HepG2 (cell line): ENCODE measurements around the gene PSMC3IP. TPM values are rescaled to one million over a fixed set of nuclear protein-coding genes. Genes with fewer than 3 reads are reported as not detected.
A peak's percentile ranks its signal among the peaks of the same experiment; 100 is the strongest.

Experiments used
- AKAP8 ChIP-seq: sonication (generic); formaldehyde crosslinking; IDR thresholded peaks from 2 replicates; pipeline ENCODE4 v1.5.1; 2020; ENCODE audit warnings: mild to moderate bottlenecking, missing genetic modification reagents
- HMGA1 ChIP-seq: sonication (generic); formaldehyde crosslinking; conservative IDR thresholded peaks from 2 replicates; pipeline ENCODE4 v1.4.0; 2020; ENCODE audit warnings: missing genetic modification reagents
- KDM3A ChIP-seq: IDR thresholded peaks from 2 replicates; pipeline ENCODE4 v1.6.1; 2018; ENCODE audit warnings: low read depth, missing compliant biosample characterization
- NFE2L1 ChIP-seq: sonication (generic); formaldehyde crosslinking; IDR thresholded peaks from 2 replicates; pipeline ENCODE4 v1.4.0; 2020; ENCODE audit warnings: missing genetic modification reagents, mild to moderate bottlenecking, borderline replicate concordance
- PHF5A ChIP-seq: IDR thresholded peaks from one replicate; pipeline ENCODE4 v1.6.1; 2018; ENCODE audit warnings: low read depth, missing genetic modification reagents; ENCODE audit not compliant: unreplicated experiment
- RBAK ChIP-seq: sonication (generic); formaldehyde crosslinking; IDR thresholded peaks from 2 replicates; pipeline ENCODE4 v1.5.1; 2020; ENCODE audit warnings: mild to moderate bottlenecking, missing genetic modification reagents
- RBFOX2 ChIP-seq: fragments of 200-400 bp; formaldehyde crosslinking; IDR thresholded peaks from 2 replicates; pipeline ENCODE4 v1.6.1; 2017; ENCODE audit warnings: low read depth, mild to moderate bottlenecking, low read length
- RCOR2 ChIP-seq: IDR thresholded peaks from 2 replicates; pipeline ENCODE4 v1.6.1; 2016; ENCODE audit warnings: missing biosample characterization, missing genetic modification reagents
- SMYD3 ChIP-seq: sonication (generic); formaldehyde crosslinking; IDR thresholded peaks from 2 replicates; pipeline ENCODE4 v1.8.1; 2023; ENCODE audit warnings: mild to moderate bottlenecking, missing genetic modification reagents
- THAP8 ChIP-seq: sonication (generic); formaldehyde crosslinking; IDR thresholded peaks from 2 replicates; pipeline ENCODE4 v1.5.1; 2020; ENCODE audit warnings: missing genetic modification reagents, mild to moderate bottlenecking, borderline replicate concordance
- ZKSCAN8 ChIP-seq: IDR thresholded peaks from 2 replicates; pipeline ENCODE4 v1.6.1; 2016; ENCODE audit warnings: borderline replicate concordance, missing genetic modification reagents, missing compliant biosample characterization
- ZNF124 ChIP-seq: sonication (generic); formaldehyde crosslinking; IDR thresholded peaks from 2 replicates; pipeline ENCODE4 v1.4.0; 2020; ENCODE audit warnings: missing genetic modification reagents
- ZNF558 ChIP-seq: sonication (generic); formaldehyde crosslinking; IDR thresholded peaks from 2 replicates; pipeline ENCODE4 v1.9.0; 2022; ENCODE audit warnings: mild to moderate bottlenecking, missing genetic modification reagents, borderline replicate concordance
- ZNF737 ChIP-seq: sonication (generic); formaldehyde crosslinking; IDR thresholded peaks from 2 replicates; pipeline ENCODE4 v1.5.0; 2020; ENCODE audit warnings: missing genetic modification reagents, mild to moderate bottlenecking, borderline replicate concordance
- ZNF780A ChIP-seq: sonication (generic); formaldehyde crosslinking; IDR thresholded peaks from 2 replicates; pipeline ENCODE4 v1.8.0; 2022; ENCODE audit warnings: mild to moderate bottlenecking, missing genetic modification reagents, moderate library complexity
- ZSCAN12 ChIP-seq: sonication (generic); formaldehyde crosslinking; IDR thresholded peaks from 2 replicates; pipeline ENCODE4 v1.9.0; 2021; ENCODE audit warnings: mild to moderate bottlenecking, missing genetic modification reagents
- ZSCAN30 ChIP-seq: sonication (generic); formaldehyde crosslinking; IDR thresholded peaks from 2 replicates; pipeline ENCODE4 v1.5.0; 2020; ENCODE audit warnings: mild to moderate bottlenecking, missing genetic modification reagents
- polyA plus RNA-seq, 8 experiments: library from polyadenylated mRNA; depleted of rRNA in 3 of 8; stranded (reverse) in 7 of 8; unstranded in 1 of 8; fragments of >200 nt; fragmentation: Illumina TruSeq in 4 of 8; extraction: Trizol in 4 of 8; gene quantifications; 2 replicates each; pipeline versions ENCODE4 v1.2.1 to v1.2.3, GENCODE V29; 2011 to 2016; ENCODE audit warnings: low read depth in 4 of 8, missing spikeins in 1 of 8, mixed read lengths in 1 of 8; ENCODE audit not compliant: insufficient read depth in 1 of 8
- total RNA-seq, 5 experiments: library from RNA; depleted of rRNA; stranded (reverse); fragments of >200 nt; fragmentation: Illumina TruSeq; extraction: Trizol; gene quantifications; 2 replicates each; pipeline ENCODE4 v1.2.3, GENCODE V29; 2016; ENCODE audit warnings: low read depth in 1 of 5
- TF ChIP-seq, protein P1 (sequence below): sonication (generic); formaldehyde crosslinking; IDR thresholded peaks from 2 replicates; pipeline ENCODE4 v1.4.0; 2020; ENCODE audit warnings: mild to moderate bottlenecking, missing genetic modification reagents
- TF ChIP-seq, protein P2 (sequence below): IDR thresholded peaks from 2 replicates; pipeline ENCODE4 v1.6.1; 2016; ENCODE audit warnings: missing compliant biosample characterization, missing genetic modification reagents, borderline replicate concordance

The PSMC3IP gene
- total and polyA plus RNA-seq, 2 of the 13 experiments (the other 11 are each of a cell fraction or from before 2014, with no cell fraction given) = 6.5 to 22.4 TPM

- TF ChIP-seq, protein P1, sequence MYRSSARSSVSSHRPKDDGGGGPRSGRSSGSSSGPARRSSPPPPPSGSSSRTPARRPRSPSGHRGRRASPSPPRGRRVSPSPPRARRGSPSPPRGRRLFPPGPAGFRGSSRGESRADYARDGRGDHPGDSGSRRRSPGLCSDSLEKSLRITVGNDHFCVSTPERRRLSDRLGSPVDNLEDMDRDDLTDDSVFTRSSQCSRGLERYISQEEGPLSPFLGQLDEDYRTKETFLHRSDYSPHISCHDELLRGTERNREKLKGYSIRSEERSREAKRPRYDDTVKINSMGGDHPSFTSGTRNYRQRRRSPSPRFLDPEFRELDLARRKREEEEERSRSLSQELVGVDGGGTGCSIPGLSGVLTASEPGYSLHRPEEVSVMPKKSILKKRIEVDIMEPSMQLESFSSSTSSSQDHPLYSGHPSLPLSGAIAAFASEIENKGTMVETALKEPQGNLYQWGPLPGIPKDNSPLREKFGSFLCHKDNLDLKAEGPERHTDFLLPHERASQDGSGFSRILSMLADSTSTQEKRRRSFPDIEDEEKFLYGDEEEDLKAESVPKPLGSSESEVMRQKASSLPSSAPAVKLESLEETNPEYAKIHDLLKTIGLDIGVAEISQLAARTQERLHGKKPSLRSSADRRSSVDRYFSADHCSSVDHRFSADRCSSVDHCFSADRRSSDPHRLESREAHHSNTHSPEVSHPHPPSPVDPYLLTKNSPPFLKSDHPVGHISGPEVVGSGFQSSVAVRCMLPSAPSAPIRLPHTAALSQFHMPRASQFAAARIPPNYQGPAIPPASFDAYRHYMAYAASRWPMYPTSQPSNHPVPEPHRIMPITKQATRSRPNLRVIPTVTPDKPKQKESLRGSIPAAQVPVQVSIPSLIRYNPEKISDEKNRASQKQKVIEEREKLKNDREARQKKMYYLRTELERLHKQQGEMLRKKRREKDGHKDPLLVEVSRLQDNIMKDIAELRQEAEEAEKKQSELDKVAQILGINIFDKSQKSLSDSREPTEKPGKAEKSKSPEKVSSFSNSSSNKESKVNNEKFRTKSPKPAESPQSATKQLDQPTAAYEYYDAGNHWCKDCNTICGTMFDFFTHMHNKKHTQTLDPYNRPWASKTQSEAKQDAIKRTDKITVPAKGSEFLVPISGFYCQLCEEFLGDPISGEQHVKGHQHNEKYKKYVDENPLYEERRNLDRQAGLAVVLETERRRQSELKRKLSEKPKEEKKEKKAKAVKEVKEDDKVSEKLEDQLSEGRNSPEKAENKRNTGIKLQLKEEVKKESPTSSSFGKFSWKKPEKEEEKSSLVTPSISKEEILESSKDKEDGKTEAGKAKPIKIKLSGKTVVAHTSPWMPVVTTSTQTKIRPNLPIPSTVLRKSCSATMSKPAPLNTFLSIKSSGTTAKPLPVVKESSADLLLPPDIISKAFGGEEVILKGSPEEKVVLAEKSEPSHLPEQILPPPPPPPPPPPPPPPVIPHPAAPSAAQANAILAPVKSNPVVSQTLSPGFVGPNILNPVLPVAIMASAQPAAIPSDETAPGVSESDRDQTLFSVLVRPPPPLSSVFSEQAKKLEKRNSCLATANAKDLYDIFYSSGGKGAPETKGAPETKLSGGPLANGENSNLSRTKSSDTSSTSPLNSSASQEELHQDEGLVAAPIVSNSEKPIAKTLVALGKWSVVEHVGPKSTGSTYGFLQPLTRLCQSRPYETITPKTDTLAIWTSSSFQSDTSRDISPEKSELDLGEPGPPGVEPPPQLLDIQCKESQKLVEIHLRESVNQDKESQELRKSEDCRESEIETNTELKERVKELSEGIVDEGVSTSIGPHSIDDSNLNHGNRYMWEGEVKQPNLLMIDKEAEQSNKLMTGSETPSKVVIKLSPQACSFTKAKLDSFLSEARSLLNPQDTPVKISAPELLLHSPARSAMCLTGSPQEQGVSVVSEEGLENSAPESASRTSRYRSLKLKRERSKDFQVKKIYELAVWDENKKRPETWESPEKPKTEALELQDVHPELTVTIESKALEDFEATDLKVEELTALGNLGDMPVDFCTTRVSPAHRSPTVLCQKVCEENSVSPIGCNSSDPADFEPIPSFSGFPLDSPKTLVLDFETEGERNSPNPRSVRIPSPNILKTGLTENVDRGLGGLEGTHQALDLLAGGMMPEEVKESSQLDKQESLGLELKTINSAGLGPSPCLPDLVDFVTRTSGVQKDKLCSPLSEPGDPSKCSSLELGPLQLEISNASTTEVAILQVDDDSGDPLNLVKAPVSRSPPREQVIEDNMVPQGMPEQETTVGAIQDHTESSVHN (CRISPR knock-in tag) = no peak
- 0 out of 2 replicates have a peak, but pooled peaks have one; percentile 58 for TF ChIP-seq ZSCAN30 (CRISPR knock-in tag)
- TF ChIP-seq, protein P2, sequence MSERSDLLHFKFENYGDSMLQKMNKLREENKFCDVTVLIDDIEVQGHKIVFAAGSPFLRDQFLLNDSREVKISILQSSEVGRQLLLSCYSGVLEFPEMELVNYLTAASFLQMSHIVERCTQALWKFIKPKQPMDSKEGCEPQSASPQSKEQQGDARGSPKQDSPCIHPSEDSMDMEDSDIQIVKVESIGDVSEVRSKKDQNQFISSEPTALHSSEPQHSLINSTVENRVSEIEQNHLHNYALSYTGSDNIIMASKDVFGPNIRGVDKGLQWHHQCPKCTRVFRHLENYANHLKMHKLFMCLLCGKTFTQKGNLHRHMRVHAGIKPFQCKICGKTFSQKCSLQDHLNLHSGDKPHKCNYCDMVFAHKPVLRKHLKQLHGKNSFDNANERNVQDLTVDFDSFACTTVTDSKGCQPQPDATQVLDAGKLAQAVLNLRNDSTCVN (CRISPR knock-in tag) = no peak
- no peak for TF ChIP-seq NFE2L1
- 0 out of 2 replicates have a peak, but pooled peaks have one; percentile 48 for TF ChIP-seq SMYD3
- no peak; the same call in 1 of the 2 replicates for TF ChIP-seq ZNF558
- no peak for TF ChIP-seq KDM3A (CRISPR knock-in tag)
- TF ChIP-seq ZKSCAN8 (CRISPR knock-in tag) = no peak
- no peak for TF ChIP-seq ZNF737 (CRISPR knock-in tag)
- no peak for TF ChIP-seq HMGA1 (CRISPR knock-in tag)
- no peak for TF ChIP-seq AKAP8 (CRISPR knock-in tag)
- no peak for TF ChIP-seq PHF5A (CRISPR knock-in tag)
- no peak for TF ChIP-seq RBAK
- no peak for TF ChIP-seq RCOR2 (CRISPR knock-in tag)
- TF ChIP-seq RBFOX2 = no peak
- TF ChIP-seq ZSCAN12 (CRISPR knock-in tag) = no peak; the same call in 1 of the 2 replicates
- TF ChIP-seq THAP8 (CRISPR knock-in tag) = 0 out of 2 replicates have a peak, but pooled peaks have one; percentile 15
- TF ChIP-seq ZNF780A (CRISPR knock-in tag) = 0 out of 2 replicates have a peak, but pooled peaks have one; percentile 9
- TF ChIP-seq ZNF124 = no peak
Observed at GRCh38 chr17:42608305-42609181, 31.0 kb upstream of the PSMC3IP start (continued).
